Natural killer cell (primary cell): ENCODE data around the gene P3H1. TPM values are rescaled to one million over a fixed set of nuclear protein-coding genes. Genes with fewer than 3 reads are reported as not detected.

Experiments
- ATAC-seq, 3 donors: fragments of 150-1000 bp in 2 of 3; fragments of 200-7000 bp in 1 of 3; cut with Tn5 transposase; 1 replicate in 1 of 3; 2 replicates in 2 of 3; pipeline ENCODE4 v1.10.0; 2021; ENCODE audit warnings: mild to moderate bottlenecking in 2 of 3, moderate library complexity in 2 of 3
- DNase-seq, 2 donors: peaks; one replicate each; pipeline versions ENCODE4 v3.0.0 to v3.0.0-alpha.2; 2013 to 2021; ENCODE audit warnings: mixed read lengths in 1 of 2
- H3K27ac ChIP-seq: one replicate; pipeline ENCODE4 v1.5.1; 2013; ENCODE audit warnings: mild to moderate bottlenecking, low read length
- H3K27me3 ChIP-seq: one replicate; pipeline ENCODE4 v1.6.1; 2013; ENCODE audit warnings: low read length; ENCODE audit not compliant: control insufficient read depth, insufficient read depth
- H3K36me3 ChIP-seq: one replicate; pipeline ENCODE4 v1.6.1; 2013; ENCODE audit warnings: low read length; ENCODE audit not compliant: control insufficient read depth, insufficient read depth
- H3K4me1 ChIP-seq: one replicate; pipeline ENCODE4 v1.6.1; 2013; ENCODE audit warnings: low read length; ENCODE audit not compliant: control insufficient read depth, insufficient read depth
- H3K4me3 ChIP-seq: one replicate; pipeline ENCODE4 v1.5.1; 2013; ENCODE audit warnings: low read length
- H3K9me3 ChIP-seq: one replicate; pipeline ENCODE4 v1.6.1; 2013; ENCODE audit warnings: low read length; ENCODE audit not compliant: control insufficient read depth, insufficient read depth
- H3K27ac Mint-ChIP-seq, 2 donors: one replicate each; pipeline ENCODE4 v1.8.0; 2022; ENCODE audit warnings: mild to moderate bottlenecking in 2 of 2, mixed read lengths in 2 of 2, moderate library complexity in 1 of 2
- H3K27me3 Mint-ChIP-seq, 2 donors: one replicate each; pipeline ENCODE4 v1.8.0; 2022; ENCODE audit warnings: low read depth in 2 of 2, mixed read lengths in 2 of 2
- H3K36me3 Mint-ChIP-seq: one replicate; pipeline ENCODE4 v1.8.0; 2022; ENCODE audit warnings: mixed read lengths
- H3K4me1 Mint-ChIP-seq, 2 donors: one replicate each; pipeline ENCODE4 v1.8.0; 2022; ENCODE audit warnings: mixed read lengths in 2 of 2
- H3K4me3 Mint-ChIP-seq: one replicate; pipeline ENCODE4 v1.8.0; 2022; ENCODE audit warnings: mild to moderate bottlenecking, moderate library complexity, mixed read lengths
- H3K9me3 Mint-ChIP-seq, 2 donors: one replicate each; pipeline ENCODE4 v1.8.0; 2022; ENCODE audit warnings: mixed read lengths in 2 of 2
- CTCF ChIP-seq: fragments of 200-600 bp; IDR thresholded peaks from one replicate; pipeline ENCODE4 v1.8.0; 2022; ENCODE audit warnings: antibody characterized with exemption
- WGBS: methylation state at CpG from one replicate; pipeline ENCODE4 v1.1.7; 2013; ENCODE audit warnings: missing lambda C conversion rate; ENCODE audit not compliant: insufficient coverage; 5-methylcytosine and 5-hydroxymethylcytosine counted together
- intact Hi-C: fragments of 100-400 bp; cut with micrococcal nuclease; formaldehyde crosslinking; loops from one replicate; pipeline ENCODE4 v1.14.2; 2022
- total RNA-seq, 4 donors: library from RNA; stranded (reverse); fragments of 120-200 nt in 1 of 4; gene quantifications; one replicate each; pipeline versions ENCODE4 v1.2.3 to v1.2.4, GENCODE V29; 2013 to 2022

The P3H1 gene
- total RNA-seq, 3 donors from 2014 or later (not counting 1 experiment from before 2014, with no cell fraction given) = 29.6 to 40.4 (median 37.9) TPM

GRCh38 chr1:42765269-42765668, 1.6 kb downstream of the P3H1 start:
- WGBS = 73% methylated on average over 6 of the region's 7 CpGs
- H3K27ac Mint-ChIP-seq = no peak overlapping the region
- no peaks in the 10 kb centered on the region for H3K36me3 Mint-ChIP-seq
- H3K27me3 Mint-ChIP-seq = no peaks in the 10 kb centered on the region
- intact Hi-C loops = loop anchor here (5.0 kb wide), 1 partner anchor 83 kb away; the partner anchor contains the start of gene YBX1
- H3K4me3 Mint-ChIP-seq = no peak overlapping the region
- ATAC-seq = no peak
- no peak for DNase-seq
- H3K4me1 Mint-ChIP-seq = peaks cover 9 to 21% of the 10 kb centered on the region in 2 donors
- Histone ChIP-seq H3K27ac (no peak overlapping the region), H3K27me3 (no peaks in the 10 kb centered on the region), H3K4me3 (no peak overlapping the region), H3K4me1 (peaks cover 18% of the 10 kb centered on the region), H3K36me3 (no peaks in the 10 kb centered on the region), H3K9me3 (no peaks in the 10 kb centered on the region)
- no peak for TF ChIP-seq CTCF
- no peaks in the 10 kb centered on the region for H3K9me3 Mint-ChIP-seq

GRCh38 chr1:42762269-42762668, 4.6 kb downstream of the P3H1 start:
- Histone ChIP-seq H3K27ac (no peak overlapping the region), H3K4me3 (no peak overlapping the region), H3K9me3 (no peaks in the 10 kb centered on the region), H3K4me1 (peaks cover 15% of the 10 kb centered on the region), H3K36me3 (peaks cover 20% of the 10 kb centered on the region), H3K27me3 (no peaks in the 10 kb centered on the region)
- Mint-ChIP-seq H3K27me3 (no peaks in the 10 kb centered on the region), H3K27ac (no peak overlapping the region), H3K9me3 (no peaks in the 10 kb centered on the region), H3K36me3 (peaks cover 1% of the 10 kb centered on the region), H3K4me1 (peaks cover under 1 to 5% of the 10 kb centered on the region in 2 donors), H3K4me3 (no peak overlapping the region)
- ATAC-seq = no peak
- DNase-seq = no peak
- WGBS = 61% methylated on average over 5 of the region's 5 CpGs
- intact Hi-C loops = no loop called here
- no peak for TF ChIP-seq CTCF

GRCh38 chr1:42761567-42761966, 5.3 kb downstream of the P3H1 start:
- Histone ChIP-seq H3K9me3 (no peaks in the 10 kb centered on the region), H3K27ac (no peak overlapping the region), H3K27me3 (no peaks in the 10 kb centered on the region), H3K4me1 (peaks cover 15% of the 10 kb centered on the region), H3K4me3 (no peak overlapping the region), H3K36me3 (peaks cover 25% of the 10 kb centered on the region)
- no peak overlapping the region for H3K27ac Mint-ChIP-seq
- H3K9me3 Mint-ChIP-seq = no peaks in the 10 kb centered on the region
- DNase-seq (no peak), ATAC-seq (no peak)
- H3K36me3 Mint-ChIP-seq = peaks cover 6% of the 10 kb centered on the region
- H3K27me3 Mint-ChIP-seq = no peaks in the 10 kb centered on the region
- no peak for TF ChIP-seq CTCF
- H3K4me1 Mint-ChIP-seq = peaks cover 5 to 7% of the 10 kb centered on the region in 2 donors
- intact Hi-C loops = no loop called here
- WGBS = 100% methylated on average over 3 of the region's 4 CpGs
- no peak overlapping the region for H3K4me3 Mint-ChIP-seq

GRCh38 chr1:42759114-42759513, 7.7 kb downstream of the P3H1 start:
- Histone ChIP-seq H3K27ac (no peak overlapping the region), H3K9me3 (no peaks in the 10 kb centered on the region), H3K36me3 (peaks cover 45% of the 10 kb centered on the region), H3K27me3 (no peaks in the 10 kb centered on the region), H3K4me1 (no peaks in the 10 kb centered on the region), H3K4me3 (no peak overlapping the region)
- H3K4me1 Mint-ChIP-seq = peaks cover 5 to 13% of the 10 kb centered on the region in 2 donors
- no peaks in the 10 kb centered on the region for H3K27me3 Mint-ChIP-seq
- TF ChIP-seq CTCF = no peak
- ATAC-seq (no peak), DNase-seq (no peak)
- no peaks in the 10 kb centered on the region for H3K9me3 Mint-ChIP-seq
- intact Hi-C loops = no loop called here
- H3K4me3 Mint-ChIP-seq = no peak overlapping the region
- 71% methylated on average over 9 of the region's 9 CpGs for WGBS
- peaks cover 20% of the 10 kb centered on the region for H3K36me3 Mint-ChIP-seq
- H3K27ac Mint-ChIP-seq = no peak overlapping the region
